Smooth muscle cell (in vitro differentiated cells): ENCODE results near the gene ZNHIT2. TPM values are rescaled to one million over a fixed set of nuclear protein-coding genes. Genes with fewer than 3 reads are reported as not detected.
A peak's percentile ranks its signal among the peaks of the same experiment; 100 is the strongest.
"Not testable (repeated sequence)": the region's sequence is repeated elsewhere in the genome, so short reads cannot be mapped to it uniquely, and the experiment has no call there.

ENCODE experiments used
- DNase-seq: peaks from one replicate; lab custom pipeline; 2025; ENCODE audit not compliant: unreplicated experiment; lab: John Stamatoyannopoulos, UW
- H2AFZ ChIP-seq: fragments of 200-600 bp; sonication (generic); 2 replicates; pipeline ENCODE4 v1.6.0; 2016; ENCODE audit warnings: antibody characterized with exemption, low read depth, mild to moderate bottlenecking
- H3F3A ChIP-seq: fragments of 200-600 bp; sonication (generic); 2 replicates; pipeline ENCODE4 v1.6.0; 2017; ENCODE audit warnings: antibody characterized with exemption, low read depth
- H3K27ac ChIP-seq: fragments of 200-600 bp; sonication (generic); 2 replicates; pipeline ENCODE4 v1.5.1; 2016; ENCODE audit warnings: low read depth, mild to moderate bottlenecking
- H3K27me3 ChIP-seq: fragments of 200-600 bp; sonication (generic); 2 replicates; pipeline ENCODE4 v1.6.1; 2016; ENCODE audit warnings: low read depth, mild to moderate bottlenecking
- H3K36me3 ChIP-seq: fragments of 200-600 bp; sonication (generic); 2 replicates; pipeline ENCODE4 v1.5.1; 2016; ENCODE audit warnings: low read depth
- H3K4me1 ChIP-seq: fragments of 200-600 bp; sonication (generic); 2 replicates; pipeline ENCODE4 v1.5.1; 2016; ENCODE audit warnings: low read depth
- H3K4me2 ChIP-seq: fragments of 200-600 bp; sonication (generic); 2 replicates; pipeline ENCODE4 v1.6.0; 2016; ENCODE audit warnings: mild to moderate bottlenecking
- H3K4me3 ChIP-seq: fragments of 200-600 bp; sonication (generic); 2 replicates; pipeline ENCODE4 v1.5.1; 2016; ENCODE audit warnings: mild to moderate bottlenecking
- H3K79me2 ChIP-seq: fragments of 200-600 bp; sonication (generic); 2 replicates; pipeline ENCODE4 v1.6.0; 2016; ENCODE audit warnings: low read depth, mild to moderate bottlenecking
- H3K9ac ChIP-seq: fragments of 200-600 bp; sonication (generic); 2 replicates; pipeline ENCODE4 v1.6.0; 2016; ENCODE audit warnings: low read depth
- H3K9me3 ChIP-seq: fragments of 200-600 bp; sonication (generic); replicated peaks from 2 replicates; pipeline ENCODE4 v1.5.1; 2016; ENCODE audit warnings: low read depth
- H4K20me1 ChIP-seq: fragments of 200-600 bp; sonication (generic); 2 replicates; pipeline ENCODE4 v1.6.0; 2016; ENCODE audit warnings: low read depth
- WGBS: methylation state at CpG from one replicate; pipeline ENCODE4 v1.1.7; 2016; ENCODE audit warnings: low lambda C conversion rate; 5-methylcytosine and 5-hydroxymethylcytosine counted together
- polyA plus RNA-seq: library from polyadenylated mRNA; unstranded; fragments of >200 nt; fragmentation: Nextera tagmentation; extraction: Ambion mirVana; gene quantifications from 2 replicates; pipeline ENCODE4 v1.2.1, GENCODE V29; 2016
- total RNA-seq: library from RNA; depleted of rRNA; stranded (reverse); fragments of >200 nt; gene quantifications from 2 replicates; pipeline ENCODE4 v1.2.3, GENCODE V29; 2014
- TF ChIP-seq, protein P1 (sequence below): fragments of 200-600 bp; sonication (generic); IDR thresholded peaks from 2 replicates; pipeline ENCODE4 v1.5.1; 2017; ENCODE audit warnings: borderline replicate concordance, mild to moderate bottlenecking, antibody characterized with exemption; ENCODE audit not compliant: insufficient read depth, poor library complexity, severe bottlenecking

The ZNHIT2 gene
- total and polyA plus RNA-seq, 2 experiments from 2014 or later, result 9.1 to 14.5 TPM

DNA sequence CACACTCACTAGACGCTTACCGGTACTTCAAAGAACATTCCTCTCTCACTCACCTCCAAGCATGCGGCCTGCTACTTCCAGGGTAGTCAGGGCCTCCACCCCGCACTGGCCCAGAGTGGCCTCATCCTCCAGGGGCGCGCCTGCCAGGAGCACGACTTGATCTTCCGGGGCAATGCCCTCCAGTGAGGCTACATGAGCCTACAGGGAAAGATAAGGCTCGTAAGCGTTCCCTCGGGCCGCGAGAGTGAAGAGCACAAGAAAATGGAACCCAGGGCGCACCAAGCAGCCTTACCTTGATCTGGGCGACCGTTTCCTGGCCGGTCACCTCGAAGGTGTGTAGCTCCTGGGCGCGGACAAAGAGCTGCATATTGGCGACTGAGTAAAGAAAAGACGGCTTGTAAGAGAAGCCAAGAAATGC, 4.0 kb upstream of the ZNHIT2 start:
- no peak for DNase-seq
- Histone ChIP-seq H3K36me3 (no peaks in the 10 kb centered on the region), H3K27me3 (no peaks in the 10 kb centered on the region), H2AFZ (no peak overlapping the region), H3K4me1 (peaks cover 14% of the 10 kb centered on the region), H3K4me2 (peak overlapping the region; percentile 94), H3F3A (peaks cover 24% of the 10 kb centered on the region), H3K9ac (peak overlapping the region; percentile 96), H3K79me2 (peaks cover 48% of the 10 kb centered on the region), H4K20me1 (no peaks in the 10 kb centered on the region), H3K9me3 (no peaks in the 10 kb centered on the region), H3K4me3 (peak overlapping the region; percentile 66), H3K27ac (peak overlapping the region; percentile 89)
- TF ChIP-seq, protein P1, sequence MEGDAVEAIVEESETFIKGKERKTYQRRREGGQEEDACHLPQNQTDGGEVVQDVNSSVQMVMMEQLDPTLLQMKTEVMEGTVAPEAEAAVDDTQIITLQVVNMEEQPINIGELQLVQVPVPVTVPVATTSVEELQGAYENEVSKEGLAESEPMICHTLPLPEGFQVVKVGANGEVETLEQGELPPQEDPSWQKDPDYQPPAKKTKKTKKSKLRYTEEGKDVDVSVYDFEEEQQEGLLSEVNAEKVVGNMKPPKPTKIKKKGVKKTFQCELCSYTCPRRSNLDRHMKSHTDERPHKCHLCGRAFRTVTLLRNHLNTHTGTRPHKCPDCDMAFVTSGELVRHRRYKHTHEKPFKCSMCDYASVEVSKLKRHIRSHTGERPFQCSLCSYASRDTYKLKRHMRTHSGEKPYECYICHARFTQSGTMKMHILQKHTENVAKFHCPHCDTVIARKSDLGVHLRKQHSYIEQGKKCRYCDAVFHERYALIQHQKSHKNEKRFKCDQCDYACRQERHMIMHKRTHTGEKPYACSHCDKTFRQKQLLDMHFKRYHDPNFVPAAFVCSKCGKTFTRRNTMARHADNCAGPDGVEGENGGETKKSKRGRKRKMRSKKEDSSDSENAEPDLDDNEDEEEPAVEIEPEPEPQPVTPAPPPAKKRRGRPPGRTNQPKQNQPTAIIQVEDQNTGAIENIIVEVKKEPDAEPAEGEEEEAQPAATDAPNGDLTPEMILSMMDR, result no peak
- WGBS, result 6% methylated on average over 22 of the region's 22 CpGs

GRCh38 chr11:65120831-65121230, 3.3 kb upstream of the ZNHIT2 start:
- no peaks in the 10 kb centered on the region for H3K9me3 ChIP-seq
- peak overlapping the region; percentile 96 for H3K9ac ChIP-seq
- peaks cover 21% of the 10 kb centered on the region for H3F3A ChIP-seq
- no peak overlapping the region for H2AFZ ChIP-seq
- no peak for DNase-seq
- H4K20me1 ChIP-seq, result no peaks in the 10 kb centered on the region
- TF ChIP-seq, protein P1, result no peak
- H3K79me2 ChIP-seq, result peaks cover 54% of the 10 kb centered on the region
- peak overlapping the region; percentile 66 for H3K4me3 ChIP-seq
- H3K4me2 ChIP-seq, result peak overlapping the region; percentile 94
- peak overlapping the region; percentile 89 for H3K27ac ChIP-seq
- 92% methylated on average over 3 of the region's 3 CpGs for WGBS
- peaks cover 15% of the 10 kb centered on the region for H3K4me1 ChIP-seq
- no peaks in the 10 kb centered on the region for H3K27me3 ChIP-seq
- no peaks in the 10 kb centered on the region for H3K36me3 ChIP-seq

GRCh38 chr11:65119670-65119995, 2.1 kb upstream of the ZNHIT2 start:
- Histone ChIP-seq H3K36me3 (no peaks in the 10 kb centered on the region), H3K4me1 (peaks cover 15% of the 10 kb centered on the region), H4K20me1 (no peaks in the 10 kb centered on the region), H3F3A (peaks cover 21% of the 10 kb centered on the region), H3K9me3 (no peaks in the 10 kb centered on the region), H3K79me2 (peaks cover 59% of the 10 kb centered on the region), H3K27ac (peak overlapping the region; percentile 89), H3K27me3 (no peaks in the 10 kb centered on the region), H2AFZ (no peak overlapping the region), H3K9ac (peak overlapping the region; percentile 32), H3K4me2 (no peak overlapping the region), H3K4me3 (no peak overlapping the region)
- no peak for DNase-seq
- TF ChIP-seq, protein P1, result no peak

DNA sequence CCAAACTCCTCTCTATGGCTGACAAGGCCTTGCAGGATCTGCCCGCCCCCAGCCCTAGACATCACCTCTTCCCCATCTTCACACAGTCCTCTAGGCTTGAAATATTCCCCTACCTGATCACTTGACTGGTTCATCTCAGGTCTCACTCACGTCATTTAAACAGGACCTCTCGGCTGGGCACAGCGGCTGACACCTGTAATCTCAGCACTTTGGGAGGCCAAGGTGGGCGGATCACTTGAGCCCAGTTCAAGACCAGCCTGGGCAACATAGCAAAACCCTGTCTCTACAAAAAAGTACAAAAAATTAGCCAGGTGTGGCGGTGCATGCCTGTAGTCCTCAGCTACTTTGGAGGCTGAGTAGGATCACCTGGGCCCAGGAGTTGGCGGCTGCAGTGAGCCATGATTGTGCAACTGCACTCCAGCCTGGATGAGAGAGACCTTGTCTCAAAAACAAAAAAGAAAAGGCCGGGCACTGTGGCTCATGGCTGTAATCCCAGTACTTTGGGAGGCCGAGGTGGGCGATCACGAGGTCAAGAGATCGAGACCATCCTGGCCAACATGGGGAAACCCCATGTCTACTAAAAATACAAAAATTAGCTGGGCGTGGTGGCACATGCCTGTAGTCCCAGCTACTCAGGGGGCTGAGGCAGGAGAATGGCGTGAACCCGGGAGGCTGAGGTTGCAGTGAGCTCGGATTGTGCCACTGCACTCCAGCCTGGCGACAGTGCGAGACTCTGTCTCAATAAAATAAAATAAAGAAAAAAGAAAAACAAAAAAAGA, 1.6 kb upstream of the ZNHIT2 start:
- not testable (repeated sequence) for H3K9ac ChIP-seq
- peaks cover 53% of the 10 kb centered on the region for H3K79me2 ChIP-seq

More for the DNA sequence above, 1.6 kb upstream of the ZNHIT2 start:
- not testable (repeated sequence) for H3K36me3 ChIP-seq, DNase-seq, H4K20me1 ChIP-seq, H3K9me3 ChIP-seq, H3K4me2 ChIP-seq, H3K27me3 ChIP-seq, H3K4me3 ChIP-seq, H2AFZ ChIP-seq
- 98% methylated on average over 18 of the region's 18 CpGs for WGBS
- H3K27ac ChIP-seq, result peak overlapping the region; percentile 89
- peaks cover 21% of the 10 kb centered on the region for H3F3A ChIP-seq
- peaks cover 15% of the 10 kb centered on the region for H3K4me1 ChIP-seq
